HepG2 (cell line): Measurements from ENCODE around the gene C3orf22. TPM values are rescaled to one million over a fixed set of nuclear protein-coding genes. Genes with fewer than 3 reads are reported as not detected.

Experiments
- AKNA ChIP-seq: sonication (generic); formaldehyde crosslinking; IDR thresholded peaks from 2 replicates; pipeline ENCODE4 v1.4.0; 2020; ENCODE audit warnings: missing genetic modification reagents, borderline replicate concordance
- ATF5 ChIP-seq: sonication (generic); formaldehyde crosslinking; IDR thresholded peaks from 2 replicates; pipeline ENCODE4 v1.4.0; 2020; ENCODE audit warnings: mild to moderate bottlenecking, low read depth, missing genetic modification reagents
- CHD4 ChIP-seq: fragments of 200-600 bp; sonication (generic); IDR thresholded peaks from 2 replicates; pipeline ENCODE4 v1.7.0; 2017; ENCODE audit warnings: mild to moderate bottlenecking, low read length, borderline replicate concordance
- CREB1 ChIP-seq, 2 experiments: fragments of 450-650 bp in 1 of 2; IDR thresholded peaks; 2 replicates each; pipeline ENCODE4 v1.6.1; 2016 to 2017; ENCODE audit warnings: control low read depth in 1 of 2, mild to moderate bottlenecking in 1 of 2, missing compliant biosample characterization in 1 of 2, missing genetic modification characterization in 1 of 2
- FIP1L1 ChIP-seq: fragments of 200-400 bp; formaldehyde crosslinking; IDR thresholded peaks from 2 replicates; pipeline ENCODE4 v1.6.1; 2018; ENCODE audit warnings: low read depth, mild to moderate bottlenecking, low read length, moderate library complexity, borderline replicate concordance; ENCODE audit not compliant: insufficient read depth
- GABPB1 ChIP-seq: IDR thresholded peaks from 2 replicates; pipeline ENCODE4 v1.6.1; 2016; ENCODE audit warnings: mild to moderate bottlenecking, missing genetic modification reagents, moderate library complexity, missing compliant biosample characterization
- KLF12 ChIP-seq: sonication (generic); formaldehyde crosslinking; IDR thresholded peaks from 2 replicates; pipeline ENCODE4 v1.4.0; 2020; ENCODE audit warnings: missing genetic modification reagents, borderline replicate concordance
- POLR2AphosphoS5 ChIP-seq: IDR thresholded peaks from 2 replicates; pipeline ENCODE4 v1.6.1; 2012; ENCODE audit warnings: low read depth, low read length
- THAP11 ChIP-seq: IDR thresholded peaks from 2 replicates; pipeline ENCODE4 v1.6.1; 2016; ENCODE audit warnings: missing biosample characterization, missing genetic modification reagents
- ZNF230 ChIP-seq: sonication (generic); formaldehyde crosslinking; IDR thresholded peaks from 2 replicates; pipeline ENCODE4 v1.4.0; 2020; ENCODE audit warnings: mild to moderate bottlenecking, missing genetic modification reagents
- ZNF33A ChIP-seq: sonication (generic); formaldehyde crosslinking; IDR thresholded peaks from 2 replicates; pipeline ENCODE4 v1.5.1; 2020; ENCODE audit warnings: missing genetic modification reagents, mild to moderate bottlenecking, moderate library complexity, borderline replicate concordance
- polyA plus RNA-seq, 8 experiments: library from polyadenylated mRNA; depleted of rRNA in 3 of 8; stranded (reverse) in 7 of 8; unstranded in 1 of 8; fragments of >200 nt; fragmentation: Illumina TruSeq in 4 of 8; extraction: Trizol in 4 of 8; gene quantifications; 2 replicates each; pipeline versions ENCODE4 v1.2.1 to v1.2.3, GENCODE V29; 2011 to 2016; ENCODE audit warnings: low read depth in 4 of 8, missing spikeins in 1 of 8, mixed read lengths in 1 of 8; ENCODE audit not compliant: insufficient read depth in 1 of 8
- total RNA-seq, 5 experiments: library from RNA; depleted of rRNA; stranded (reverse); fragments of >200 nt; fragmentation: Illumina TruSeq; extraction: Trizol; gene quantifications; 2 replicates each; pipeline ENCODE4 v1.2.3, GENCODE V29; 2016; ENCODE audit warnings: low read depth in 1 of 5
- TF ChIP-seq, protein P1 (sequence below): sonication (generic); formaldehyde crosslinking; IDR thresholded peaks from 2 replicates; pipeline ENCODE4 v1.4.0; 2020; ENCODE audit warnings: mild to moderate bottlenecking, missing genetic modification reagents, borderline replicate concordance
- TF ChIP-seq, protein P2 (sequence below): sonication (generic); formaldehyde crosslinking; IDR thresholded peaks from 2 replicates; pipeline ENCODE4 v1.4.0; 2020; ENCODE audit warnings: mild to moderate bottlenecking, missing genetic modification reagents, borderline replicate concordance
- TF ChIP-seq, protein P3 (sequence below): sonication (generic); formaldehyde crosslinking; IDR thresholded peaks from 2 replicates; pipeline ENCODE4 v1.4.0; 2020; ENCODE audit warnings: low read depth, mild to moderate bottlenecking, missing genetic modification reagents

C3orf22 gene
- total and polyA plus RNA-seq, 2 of the 13 experiments (the other 11 are each of a cell fraction or from before 2014, with no cell fraction given), result not detected

- TF ChIP-seq, protein P1, sequence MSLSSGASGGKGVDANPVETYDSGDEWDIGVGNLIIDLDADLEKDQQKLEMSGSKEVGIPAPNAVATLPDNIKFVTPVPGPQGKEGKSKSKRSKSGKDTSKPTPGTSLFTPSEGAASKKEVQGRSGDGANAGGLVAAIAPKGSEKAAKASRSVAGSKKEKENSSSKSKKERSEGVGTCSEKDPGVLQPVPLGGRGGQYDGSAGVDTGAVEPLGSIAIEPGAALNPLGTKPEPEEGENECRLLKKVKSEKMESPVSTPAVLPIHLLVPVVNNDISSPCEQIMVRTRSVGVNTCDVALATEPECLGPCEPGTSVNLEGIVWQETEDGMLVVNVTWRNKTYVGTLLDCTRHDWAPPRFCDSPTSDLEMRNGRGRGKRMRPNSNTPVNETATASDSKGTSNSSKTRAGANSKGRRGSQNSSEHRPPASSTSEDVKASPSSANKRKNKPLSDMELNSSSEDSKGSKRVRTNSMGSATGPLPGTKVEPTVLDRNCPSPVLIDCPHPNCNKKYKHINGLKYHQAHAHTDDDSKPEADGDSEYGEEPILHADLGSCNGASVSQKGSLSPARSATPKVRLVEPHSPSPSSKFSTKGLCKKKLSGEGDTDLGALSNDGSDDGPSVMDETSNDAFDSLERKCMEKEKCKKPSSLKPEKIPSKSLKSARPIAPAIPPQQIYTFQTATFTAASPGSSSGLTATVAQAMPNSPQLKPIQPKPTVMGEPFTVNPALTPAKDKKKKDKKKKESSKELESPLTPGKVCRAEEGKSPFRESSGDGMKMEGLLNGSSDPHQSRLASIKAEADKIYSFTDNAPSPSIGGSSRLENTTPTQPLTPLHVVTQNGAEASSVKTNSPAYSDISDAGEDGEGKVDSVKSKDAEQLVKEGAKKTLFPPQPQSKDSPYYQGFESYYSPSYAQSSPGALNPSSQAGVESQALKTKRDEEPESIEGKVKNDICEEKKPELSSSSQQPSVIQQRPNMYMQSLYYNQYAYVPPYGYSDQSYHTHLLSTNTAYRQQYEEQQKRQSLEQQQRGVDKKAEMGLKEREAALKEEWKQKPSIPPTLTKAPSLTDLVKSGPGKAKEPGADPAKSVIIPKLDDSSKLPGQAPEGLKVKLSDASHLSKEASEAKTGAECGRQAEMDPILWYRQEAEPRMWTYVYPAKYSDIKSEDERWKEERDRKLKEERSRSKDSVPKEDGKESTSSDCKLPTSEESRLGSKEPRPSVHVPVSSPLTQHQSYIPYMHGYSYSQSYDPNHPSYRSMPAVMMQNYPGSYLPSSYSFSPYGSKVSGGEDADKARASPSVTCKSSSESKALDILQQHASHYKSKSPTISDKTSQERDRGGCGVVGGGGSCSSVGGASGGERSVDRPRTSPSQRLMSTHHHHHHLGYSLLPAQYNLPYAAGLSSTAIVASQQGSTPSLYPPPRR (CRISPR knock-in tag), result peak; percentile 77; the same call in 1 of the 2 replicates
- TF ChIP-seq AKNA (CRISPR knock-in tag) (no peak), CHD4 (no peak), ATF5 (CRISPR knock-in tag) (0 out of 2 replicates have a peak, but pooled peaks have one; percentile 48), GABPB1 (CRISPR knock-in tag) (peak; percentile 41), THAP11 (CRISPR knock-in tag) (peak; percentile 74; the same call in 1 of the 2 replicates), POLR2AphosphoS5 (peak; percentile 76), ZNF33A (no peak), CREB1 (IDR thresholded peaks at IDR 0.05) (peak; percentile 57; the same call in 1 of the 2 replicates), CREB1 (CRISPR knock-in tag; IDR thresholded peaks at IDR 0.05) (peak; percentile 73; the same call in 1 of the 2 replicates), ZNF230 (CRISPR knock-in tag) (peak; percentile 28; the same call in 1 of the 2 replicates), KLF12 (CRISPR knock-in tag) (no peak), FIP1L1 (no peak)
- TF ChIP-seq, protein P2, sequence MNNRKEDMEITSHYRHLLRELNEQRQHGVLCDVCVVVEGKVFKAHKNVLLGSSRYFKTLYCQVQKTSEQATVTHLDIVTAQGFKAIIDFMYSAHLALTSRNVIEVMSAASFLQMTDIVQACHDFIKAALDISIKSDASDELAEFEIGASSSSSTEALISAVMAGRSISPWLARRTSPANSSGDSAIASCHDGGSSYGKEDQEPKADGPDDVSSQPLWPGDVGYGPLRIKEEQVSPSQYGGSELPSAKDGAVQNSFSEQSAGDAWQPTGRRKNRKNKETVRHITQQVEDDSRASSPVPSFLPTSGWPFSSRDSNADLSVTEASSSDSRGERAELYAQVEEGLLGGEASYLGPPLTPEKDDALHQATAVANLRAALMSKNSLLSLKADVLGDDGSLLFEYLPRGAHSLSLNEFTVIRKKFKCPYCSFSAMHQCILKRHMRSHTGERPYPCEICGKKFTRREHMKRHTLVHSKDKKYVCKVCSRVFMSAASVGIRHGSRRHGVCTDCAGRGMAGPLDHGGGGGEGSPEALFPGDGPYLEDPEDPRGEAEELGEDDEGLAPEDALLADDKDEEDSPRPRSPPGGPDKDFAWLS, result no peak
- TF ChIP-seq, protein P3, sequence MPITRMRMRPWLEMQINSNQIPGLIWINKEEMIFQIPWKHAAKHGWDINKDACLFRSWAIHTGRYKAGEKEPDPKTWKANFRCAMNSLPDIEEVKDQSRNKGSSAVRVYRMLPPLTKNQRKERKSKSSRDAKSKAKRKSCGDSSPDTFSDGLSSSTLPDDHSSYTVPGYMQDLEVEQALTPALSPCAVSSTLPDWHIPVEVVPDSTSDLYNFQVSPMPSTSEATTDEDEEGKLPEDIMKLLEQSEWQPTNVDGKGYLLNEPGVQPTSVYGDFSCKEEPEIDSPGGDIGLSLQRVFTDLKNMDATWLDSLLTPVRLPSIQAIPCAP (CRISPR knock-in tag), result no peak
These were observed 29.8 kb downstream of the C3orf22 start (continued) for GRCh38 chr3:126528800-126529541.
